GM19372 (cell line): Measurements from ENCODE around the gene SWI5.
"Not testable (repeated sequence)": the region's sequence is repeated elsewhere in the genome, so short reads cannot be mapped to it uniquely, and the experiment has no call there.

Source experiments
- ATAC-seq: cut with Tn5 transposase; IDR thresholded peaks from one replicate; pipeline ENCODE4 v1.9.1; 2021; ENCODE audit warnings: mild to moderate bottlenecking, low read depth, moderate library complexity; ENCODE audit not compliant: unreplicated experiment

The SWI5 gene

GRCh38 chr9:128275198-128276007 lies 673 bp upstream of the SWI5 start, which contains the start of gene GOLGA2:
GOLGA2 (minus strand) TSS chr9:128276007; CDS start chr9:128275976, 31 bp downstream.
- ATAC-seq: peak; percentile 41

GRCh38 chr9:128276574-128277270 lies 646 bp downstream of the SWI5 start:
- ATAC-seq: no peak

- not testable (repeated sequence) for ATAC-seq
Observed at GRCh38 chr9:128279088-128280073, 3.3 kb downstream of the SWI5 start.

GRCh38 chr9:128280084-128280622 lies 4.1 kb downstream of the SWI5 start:
- ATAC-seq: no peak

- no peak for ATAC-seq
Observed at GRCh38 chr9:128282500-128282899, 6.4 kb downstream of the SWI5 start.

GRCh38 chr9:128285033-128285784 lies 9.1 kb downstream of the SWI5 start:
- no peak for ATAC-seq

- ATAC-seq: no peak
Observed at GRCh38 chr9:128286440-128286839, 10.4 kb downstream of the SWI5 start.

- ATAC-seq: no peak
Observed at GRCh38 chr9:128288273-128289004, 12.4 kb downstream of the SWI5 start.

GRCh38 chr9:128292009-128292408 lies 15.9 kb downstream of the SWI5 start:
- no peak for ATAC-seq

- ATAC-seq: no peak
Observed at GRCh38 chr9:128293091-128293490, 17.0 kb downstream of the SWI5 start.

- ATAC-seq: no peak
Observed at GRCh38 chr9:128294142-128294541, 18.1 kb downstream of the SWI5 start.

- ATAC-seq: no peak
Observed at GRCh38 chr9:128296340-128297220, 20.5 kb downstream of the SWI5 start.

GRCh38 chr9:128297221-128297773 lies 21.2 kb downstream of the SWI5 start:
- ATAC-seq: no peak

GRCh38 chr9:128298535-128299482 lies 22.7 kb downstream of the SWI5 start:
- ATAC-seq: no peak

GRCh38 chr9:128304136-128304970 lies 28.3 kb downstream of the SWI5 start:
- no peak for ATAC-seq

- no peak for ATAC-seq
Observed at GRCh38 chr9:128304971-128305288, 28.9 kb downstream of the SWI5 start.
